HG03439 (cell line): ENCODE data around the gene SPNS2.
A peak's percentile ranks its signal among the peaks of the same experiment; 100 is the strongest.

ENCODE experiments used
- ATAC-seq: cut with Tn5 transposase; IDR thresholded peaks from one replicate; pipeline ENCODE4 v1.9.1; 2021; ENCODE audit warnings: mild to moderate bottlenecking, moderate library complexity; ENCODE audit not compliant: unreplicated experiment

SPNS2 gene, protein sequence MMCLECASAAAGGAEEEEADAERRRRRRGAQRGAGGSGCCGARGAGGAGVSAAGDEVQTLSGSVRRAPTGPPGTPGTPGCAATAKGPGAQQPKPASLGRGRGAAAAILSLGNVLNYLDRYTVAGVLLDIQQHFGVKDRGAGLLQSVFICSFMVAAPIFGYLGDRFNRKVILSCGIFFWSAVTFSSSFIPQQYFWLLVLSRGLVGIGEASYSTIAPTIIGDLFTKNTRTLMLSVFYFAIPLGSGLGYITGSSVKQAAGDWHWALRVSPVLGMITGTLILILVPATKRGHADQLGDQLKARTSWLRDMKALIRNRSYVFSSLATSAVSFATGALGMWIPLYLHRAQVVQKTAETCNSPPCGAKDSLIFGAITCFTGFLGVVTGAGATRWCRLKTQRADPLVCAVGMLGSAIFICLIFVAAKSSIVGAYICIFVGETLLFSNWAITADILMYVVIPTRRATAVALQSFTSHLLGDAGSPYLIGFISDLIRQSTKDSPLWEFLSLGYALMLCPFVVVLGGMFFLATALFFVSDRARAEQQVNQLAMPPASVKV

DNA sequence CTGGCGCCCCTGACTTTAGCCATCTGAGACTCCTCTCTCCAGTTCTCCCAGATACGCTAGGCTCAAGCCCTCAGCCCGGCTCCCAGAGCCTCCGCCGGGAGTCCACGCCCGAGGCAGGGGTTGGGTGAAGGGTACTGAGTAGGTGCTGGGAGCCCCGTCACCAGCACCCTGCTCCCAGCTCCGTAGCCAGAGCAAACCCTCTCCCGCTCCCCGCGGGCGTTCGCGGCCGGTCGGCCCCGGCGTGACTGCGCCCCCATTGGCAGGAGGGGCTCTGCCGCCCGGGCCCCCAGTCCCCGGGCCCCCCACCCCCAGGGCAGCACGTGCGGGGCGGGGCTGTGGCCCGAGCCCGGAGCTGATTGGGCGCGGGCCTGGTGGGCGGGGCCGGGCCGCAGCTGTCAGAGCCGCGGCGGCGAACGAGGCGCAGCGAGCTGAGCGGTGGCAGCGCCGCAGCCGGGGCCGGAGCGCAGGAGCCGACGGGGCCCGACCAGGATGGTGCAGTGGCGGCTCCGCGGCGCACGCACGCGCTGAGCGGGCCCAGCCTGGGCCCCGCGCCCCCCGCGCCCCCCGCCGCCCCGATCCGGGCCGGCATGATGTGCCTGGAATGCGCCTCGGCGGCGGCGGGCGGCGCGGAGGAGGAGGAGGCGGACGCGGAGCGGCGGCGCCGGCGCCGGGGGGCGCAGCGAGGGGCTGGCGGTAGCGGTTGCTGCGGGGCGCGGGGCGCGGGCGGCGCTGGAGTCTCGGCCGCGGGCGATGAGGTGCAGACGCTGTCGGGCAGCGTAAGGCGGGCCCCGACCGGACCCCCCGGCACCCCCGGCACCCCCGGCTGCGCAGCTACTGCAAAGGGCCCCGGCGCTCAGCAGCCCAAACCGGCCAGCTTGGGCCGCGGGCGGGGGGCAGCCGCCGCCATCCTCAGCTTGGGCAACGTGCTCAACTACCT, at the start of gene SPNS2:
Gene SPNS2, plus strand, starts transcription at position 421 of the 937 bp plus-strand sequence. Its CDS starts 167 bp downstream, at position 588.
- ATAC-seq = peak; percentile 57

DNA sequence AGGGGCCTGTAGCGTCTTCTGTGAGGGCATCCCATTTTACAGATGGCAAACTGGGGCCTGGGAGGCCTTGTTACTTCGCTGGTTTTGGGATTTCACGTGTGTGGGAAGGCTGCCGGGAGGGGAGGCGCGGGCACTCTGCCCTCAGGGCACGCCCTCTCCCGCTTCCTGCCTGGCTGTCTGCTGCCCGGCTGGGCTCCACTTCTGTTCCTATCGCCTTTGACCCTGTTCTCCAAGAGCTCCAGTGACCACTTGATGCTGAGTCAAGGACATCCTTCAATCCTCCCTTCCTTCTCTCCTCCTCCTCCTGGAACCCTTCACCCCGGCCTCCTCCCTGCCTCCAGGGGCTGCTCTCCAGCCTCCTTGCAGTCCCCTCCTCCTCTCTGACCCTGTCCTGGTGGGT, 48.9 kb upstream of the SPNS2 start:
- no peak for ATAC-seq

DNA sequence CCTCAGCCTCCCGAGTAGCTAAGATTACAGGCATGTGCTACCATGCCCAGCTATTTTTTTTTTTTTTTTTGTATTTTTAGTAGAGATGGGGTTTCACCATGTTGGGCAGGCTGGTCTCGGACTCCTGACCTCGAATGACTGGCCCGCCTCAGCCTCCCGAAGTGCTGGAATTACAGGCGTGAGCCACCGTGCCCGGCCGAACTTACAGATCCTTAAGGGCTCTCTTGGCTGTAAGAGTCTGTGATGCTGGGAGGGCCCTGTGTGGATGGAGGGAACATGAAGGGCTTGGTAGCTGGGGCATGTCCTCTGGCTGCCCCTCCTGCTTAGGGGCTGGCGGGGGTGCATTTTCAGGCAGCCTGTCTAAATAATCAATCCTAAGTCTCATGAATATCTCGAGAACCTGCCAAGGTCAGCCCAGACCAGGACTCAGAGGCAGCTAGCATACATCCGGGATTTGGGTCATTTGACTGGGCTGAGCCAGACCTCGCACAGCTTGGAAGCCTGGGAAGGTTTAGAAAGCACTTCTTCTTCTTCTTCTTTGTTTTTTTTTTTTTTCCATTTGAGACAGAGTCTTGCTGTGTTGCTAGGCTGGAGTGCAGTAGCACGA, 47.9 kb upstream of the SPNS2 start:
- no peak for ATAC-seq

DNA sequence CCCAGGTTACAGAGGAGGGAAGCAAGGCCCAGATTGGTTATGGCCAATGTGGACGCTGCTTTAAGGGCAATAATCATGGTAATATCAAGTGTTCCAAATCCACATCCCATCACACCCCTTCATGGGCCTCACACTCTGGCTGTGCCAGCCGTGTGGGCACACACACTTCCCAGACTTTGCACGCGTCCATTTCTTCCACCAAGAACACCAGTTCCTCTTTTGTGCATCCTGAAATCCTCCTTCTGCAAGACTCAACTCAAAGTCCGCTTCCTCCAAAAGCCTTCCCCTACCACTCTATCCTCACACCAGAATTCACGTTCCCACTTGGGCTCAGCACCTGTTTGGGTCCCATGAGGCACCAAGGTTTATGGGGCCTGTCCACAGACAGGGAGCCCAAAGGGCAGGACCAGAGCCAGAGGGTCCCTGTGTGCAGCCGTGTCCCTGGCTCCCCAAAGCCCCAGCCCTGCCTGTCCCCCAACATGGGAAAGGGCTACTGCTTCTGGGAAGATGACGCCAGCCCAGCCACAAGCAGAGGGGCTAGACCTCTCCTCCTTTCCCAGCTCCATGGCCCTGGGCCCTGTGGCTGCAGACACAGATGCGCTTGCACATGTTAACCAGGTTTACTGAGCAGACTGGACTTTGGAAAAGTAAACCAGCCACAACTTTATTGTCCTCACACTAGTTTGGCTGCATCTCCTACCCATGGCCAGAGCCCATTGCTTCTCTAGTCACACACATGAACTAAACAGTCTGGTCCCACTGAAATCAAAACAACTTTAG, 44.7 kb upstream of the SPNS2 start:
- ATAC-seq = no peak

DNA sequence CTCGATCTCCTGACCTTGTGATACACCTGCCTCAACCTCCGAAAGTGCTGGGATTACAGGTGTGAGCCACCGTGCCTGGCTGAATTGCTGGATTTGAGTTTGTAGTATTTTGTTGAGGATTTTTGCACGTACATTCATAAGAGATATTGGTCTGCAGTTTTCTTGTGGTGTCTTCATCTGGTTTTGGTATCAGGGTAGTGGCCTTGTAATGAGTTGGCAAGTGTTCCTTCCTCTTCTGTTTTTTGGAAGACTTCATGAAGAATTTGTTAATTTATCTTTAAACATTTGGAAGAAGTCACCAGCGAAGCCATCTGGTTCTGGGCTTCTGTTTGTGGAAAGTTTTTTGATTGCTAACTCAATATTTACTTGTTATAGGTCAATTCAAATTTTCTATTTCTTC, 38.0 kb upstream of the SPNS2 start:
- no peak for ATAC-seq

DNA sequence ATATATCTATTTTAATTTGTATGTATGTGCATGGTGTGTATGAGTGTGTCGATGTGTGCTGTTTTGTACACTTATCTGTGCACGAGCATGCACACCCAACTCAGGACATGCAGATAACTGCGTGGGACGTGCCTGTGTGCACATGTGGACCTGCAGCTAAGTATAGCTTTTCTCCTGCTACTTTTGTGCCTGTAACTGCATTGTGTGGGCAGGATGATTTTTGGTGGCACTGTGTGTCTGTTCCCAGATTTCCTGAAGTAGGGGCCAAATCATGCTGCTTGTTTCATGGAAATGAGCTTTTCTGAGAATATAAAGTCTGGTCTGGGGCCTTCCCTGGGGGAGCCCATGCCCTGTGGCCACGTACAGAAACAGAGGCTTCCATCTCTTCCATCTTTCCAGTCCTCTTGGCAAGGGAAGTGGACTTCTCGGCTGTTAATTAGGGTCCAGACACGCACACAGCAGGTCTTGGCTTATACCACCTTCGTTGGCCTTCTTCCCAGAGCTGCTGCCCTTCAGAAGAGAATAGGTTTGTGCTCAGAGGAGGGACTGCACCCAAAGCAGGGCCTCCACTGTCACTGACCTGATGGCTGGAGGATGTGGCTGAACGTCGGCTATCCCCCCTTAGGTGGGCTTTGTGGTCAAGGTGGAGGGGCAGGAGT, 34.7 kb upstream of the SPNS2 start:
- ATAC-seq = no peak

DNA sequence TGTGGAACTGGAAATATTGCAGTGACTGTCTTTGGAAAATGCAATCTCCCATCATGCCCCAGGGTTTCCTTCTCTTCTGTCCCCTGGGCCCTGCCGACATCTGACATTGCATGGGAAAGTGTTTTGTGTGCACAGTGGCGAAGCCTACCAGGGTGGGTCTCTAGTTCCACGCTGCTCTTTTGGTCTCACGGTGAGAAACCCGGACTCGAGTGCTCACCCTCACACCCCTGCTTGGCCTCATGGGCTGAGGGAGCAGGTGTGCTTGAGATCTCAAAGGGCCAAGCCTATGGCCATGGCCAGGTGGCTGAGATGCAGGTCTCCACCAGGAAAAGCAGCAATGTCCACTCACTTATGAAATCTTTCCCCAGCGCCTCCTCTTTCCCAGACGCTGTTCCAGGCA, 32.9 kb upstream of the SPNS2 start:
- no peak for ATAC-seq

DNA sequence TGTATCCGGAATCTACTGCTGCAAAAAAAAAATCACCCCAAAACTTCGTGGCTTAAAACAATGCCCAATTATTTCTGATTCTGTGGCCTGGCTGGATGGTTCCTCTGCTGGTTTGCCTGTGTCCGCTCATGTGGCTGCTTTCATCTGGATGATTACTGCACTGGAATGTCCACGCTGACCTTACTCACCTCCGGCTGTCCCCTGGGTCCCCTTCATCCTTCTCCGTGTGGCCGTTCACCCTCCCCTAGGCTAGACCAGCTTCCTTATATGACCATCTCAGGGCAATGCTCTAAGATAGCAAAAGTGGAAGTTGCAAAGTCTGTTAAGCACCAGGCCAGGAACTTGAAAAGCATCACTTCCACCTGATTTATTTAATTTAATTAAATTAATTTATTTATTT, 31.4 kb upstream of the SPNS2 start:
- ATAC-seq = no peak

DNA sequence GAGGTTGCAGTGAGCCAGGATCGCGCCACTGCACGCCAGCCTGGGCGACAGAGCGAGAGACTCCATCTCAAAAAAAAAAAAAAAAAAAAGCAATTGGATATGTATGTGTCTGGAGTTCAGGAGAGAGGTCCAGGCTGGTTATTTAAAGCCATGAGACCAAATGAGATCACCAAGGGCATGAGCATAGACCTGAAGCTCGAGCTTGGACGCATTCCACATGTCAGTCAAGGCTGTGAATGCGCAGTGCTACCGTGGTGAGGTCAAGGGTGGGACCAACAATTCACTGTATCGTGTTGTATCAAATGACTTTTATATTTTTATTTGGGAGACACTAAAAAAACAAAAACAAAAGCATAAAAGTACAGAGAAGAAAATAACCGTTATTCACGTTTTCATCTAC, 29.1 kb upstream of the SPNS2 start:
- ATAC-seq = no peak

DNA sequence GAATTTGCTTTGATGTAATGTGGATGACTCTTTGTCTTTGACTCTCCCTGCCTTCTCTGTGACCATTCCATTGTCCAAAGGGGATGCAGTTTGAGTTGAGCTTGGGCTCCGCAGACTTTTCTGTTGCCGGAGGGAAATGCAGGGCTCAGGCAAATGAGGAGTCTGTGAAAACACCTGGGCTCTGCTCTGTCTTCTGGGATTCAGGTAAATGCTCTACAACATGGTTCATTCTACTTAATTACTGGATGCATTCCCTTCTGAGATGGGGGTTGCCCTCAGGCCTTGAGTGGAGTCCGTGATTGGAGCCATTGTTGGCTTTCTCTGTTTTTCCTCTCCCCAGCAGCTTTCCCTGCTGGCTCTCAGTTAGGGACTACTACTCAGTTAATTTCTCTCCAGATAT, 26.4 kb upstream of the SPNS2 start:
- no peak for ATAC-seq

DNA sequence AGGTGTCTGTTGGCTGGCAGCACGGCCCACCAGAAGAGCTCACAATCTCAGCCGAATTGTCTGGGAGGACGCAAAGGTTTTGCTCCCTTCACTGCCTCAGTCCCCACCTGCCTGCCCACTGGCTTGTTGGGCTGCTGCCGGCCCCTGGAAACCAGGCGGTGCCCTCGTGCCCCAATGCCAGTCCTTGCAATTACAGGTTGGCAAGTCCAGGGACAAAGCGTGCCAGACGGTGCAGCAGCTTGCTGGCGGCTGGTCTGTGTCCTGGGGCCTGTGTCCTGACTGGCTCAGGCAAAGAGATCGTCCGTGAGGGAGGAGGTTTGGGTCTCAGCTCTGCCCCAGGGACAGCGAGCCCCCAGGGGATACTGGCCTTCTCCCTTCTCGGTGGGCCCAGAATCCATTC, 24.6 kb upstream of the SPNS2 start:
- no peak for ATAC-seq

DNA sequence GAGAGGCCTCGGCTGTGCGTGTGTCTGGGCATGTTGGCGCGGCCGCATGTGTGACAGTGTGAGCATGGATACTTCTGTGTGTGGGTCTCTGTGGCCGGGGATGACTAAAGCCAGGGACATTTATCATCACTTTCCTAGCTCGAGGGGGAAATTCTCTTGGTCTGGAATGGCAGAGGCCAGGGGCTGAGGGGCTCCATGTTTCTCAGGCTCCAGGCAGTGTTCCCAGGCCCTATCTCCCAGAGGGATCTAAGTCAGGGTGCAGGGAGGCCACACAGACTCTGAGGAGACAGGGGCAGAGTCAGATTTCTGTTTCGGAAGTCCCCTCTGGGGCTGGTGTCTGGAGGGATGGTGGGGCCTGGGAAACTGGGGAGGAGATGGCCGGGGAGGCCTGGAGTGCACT, 23.7 kb upstream of the SPNS2 start:
- no peak for ATAC-seq

DNA sequence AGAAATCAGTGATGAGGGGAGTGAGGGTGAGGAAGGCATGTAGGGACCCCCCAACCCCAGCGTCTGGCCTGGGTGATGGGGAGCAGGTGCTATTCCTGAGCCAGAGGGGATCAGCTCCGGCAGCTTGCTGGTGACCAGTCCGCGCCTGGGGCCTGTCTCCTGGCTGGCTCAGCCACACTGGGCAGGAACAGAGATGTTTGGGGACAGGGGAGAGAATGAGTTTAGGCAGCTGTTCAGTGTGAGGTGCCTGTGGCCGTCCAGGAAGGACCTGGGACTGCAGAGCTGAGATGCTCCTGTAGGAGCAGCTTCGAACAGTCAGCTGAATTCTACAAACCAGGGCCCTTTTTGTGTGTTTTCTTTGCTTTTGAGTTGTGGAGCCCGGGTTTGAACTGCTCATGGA, 23.2 kb upstream of the SPNS2 start:
- no peak for ATAC-seq

DNA sequence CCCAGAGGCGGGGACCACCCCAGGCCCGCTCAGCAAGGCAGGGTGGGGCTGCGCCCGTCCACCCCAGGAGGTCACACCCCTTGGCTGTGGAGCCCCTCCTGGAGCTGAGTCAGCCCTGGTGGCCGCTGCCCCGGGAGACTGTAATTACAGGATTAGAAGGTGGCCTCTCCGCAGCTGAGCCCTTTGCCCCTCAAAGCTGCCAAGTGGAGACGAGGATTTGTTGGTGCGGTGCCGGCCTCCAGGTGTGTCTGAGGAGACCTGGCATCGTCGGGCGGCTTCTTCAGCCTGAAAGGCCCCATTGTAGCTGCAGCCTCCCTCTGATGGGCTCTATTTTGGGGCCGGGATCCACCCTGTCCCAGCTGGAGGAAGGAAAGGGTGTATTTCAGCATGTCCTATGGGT, 22.7 kb upstream of the SPNS2 start:
- no peak for ATAC-seq

DNA sequence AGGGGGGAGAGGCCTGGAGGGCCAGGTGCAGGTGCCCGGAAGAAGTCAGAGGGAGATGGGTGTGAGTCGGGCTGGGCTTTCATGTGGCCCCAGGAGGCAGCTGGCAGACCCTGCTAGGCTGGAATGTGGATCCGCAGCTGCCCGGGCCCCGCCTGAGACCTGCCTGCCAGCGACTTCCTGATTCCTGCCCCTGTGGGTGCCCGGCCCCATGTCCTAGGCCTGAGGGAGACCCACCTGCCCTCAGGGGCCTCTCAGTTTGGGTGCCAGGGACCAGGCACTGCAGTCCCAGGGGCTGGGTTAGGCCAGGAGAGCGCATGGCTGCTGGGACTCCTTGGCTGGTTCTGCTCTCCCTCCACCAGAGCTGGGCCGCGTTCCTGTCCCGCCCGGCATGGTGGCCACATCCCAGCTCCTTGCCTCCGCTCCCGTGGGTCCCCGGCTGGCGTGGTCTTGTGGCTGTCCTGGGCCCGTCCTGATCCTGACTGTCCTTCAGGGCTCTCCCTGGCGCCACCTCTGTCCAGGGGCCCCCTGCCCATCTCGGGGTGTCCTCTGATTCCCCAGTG, 22.1 kb upstream of the SPNS2 start:
- no peak for ATAC-seq

DNA sequence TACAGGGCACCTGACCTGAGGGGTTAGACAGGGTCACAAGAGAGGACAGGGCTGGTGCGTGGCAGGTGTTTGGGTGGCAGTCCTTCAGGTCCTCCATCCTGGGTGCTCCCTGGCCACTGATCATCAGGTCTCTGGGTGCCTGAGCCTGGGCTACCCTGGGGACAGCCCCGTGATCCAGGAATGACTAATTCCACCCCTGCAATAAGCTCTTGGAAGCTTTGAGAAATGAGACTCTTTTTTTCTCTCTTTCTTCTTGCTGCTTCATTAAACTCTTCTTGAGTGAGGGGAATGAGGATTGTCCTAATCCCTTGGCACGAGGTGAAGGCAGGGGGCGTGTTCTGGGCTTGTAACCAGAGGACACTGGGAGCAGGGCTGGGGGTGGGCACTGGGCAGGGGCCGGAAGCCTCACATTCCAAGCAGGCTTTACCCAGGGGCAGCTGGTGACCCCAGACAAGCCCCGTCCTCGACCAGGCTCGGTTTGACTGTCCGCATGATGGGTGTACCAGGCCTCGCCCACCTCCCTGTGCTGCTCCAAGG, 21.4 kb upstream of the SPNS2 start:
- ATAC-seq = no peak

DNA sequence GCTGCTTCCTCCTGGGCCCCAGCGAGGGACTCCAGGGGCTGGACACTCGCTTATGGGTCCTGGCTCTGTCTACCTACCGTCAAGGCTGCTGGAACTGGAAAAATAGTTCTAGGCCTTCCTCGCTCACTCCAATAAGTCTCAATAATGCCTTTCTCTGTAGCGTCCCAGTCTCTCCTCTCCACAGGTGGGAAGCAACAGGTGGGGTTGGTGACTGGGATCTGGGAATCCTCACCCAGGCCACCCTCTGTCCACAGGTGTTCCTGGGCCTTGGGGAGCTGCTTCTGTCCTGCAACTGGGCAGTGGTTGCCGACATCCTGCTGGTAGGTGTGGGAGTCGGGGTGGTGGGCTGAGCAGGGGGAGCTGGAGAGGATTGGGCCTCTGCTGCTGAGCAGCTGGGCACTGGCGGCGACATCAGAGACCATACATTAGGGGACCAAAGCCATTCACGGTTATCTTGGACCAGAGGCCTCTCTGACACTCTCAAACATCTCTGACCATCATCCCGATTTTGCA, 20.3 kb upstream of the SPNS2 start:
- ATAC-seq = no peak

DNA sequence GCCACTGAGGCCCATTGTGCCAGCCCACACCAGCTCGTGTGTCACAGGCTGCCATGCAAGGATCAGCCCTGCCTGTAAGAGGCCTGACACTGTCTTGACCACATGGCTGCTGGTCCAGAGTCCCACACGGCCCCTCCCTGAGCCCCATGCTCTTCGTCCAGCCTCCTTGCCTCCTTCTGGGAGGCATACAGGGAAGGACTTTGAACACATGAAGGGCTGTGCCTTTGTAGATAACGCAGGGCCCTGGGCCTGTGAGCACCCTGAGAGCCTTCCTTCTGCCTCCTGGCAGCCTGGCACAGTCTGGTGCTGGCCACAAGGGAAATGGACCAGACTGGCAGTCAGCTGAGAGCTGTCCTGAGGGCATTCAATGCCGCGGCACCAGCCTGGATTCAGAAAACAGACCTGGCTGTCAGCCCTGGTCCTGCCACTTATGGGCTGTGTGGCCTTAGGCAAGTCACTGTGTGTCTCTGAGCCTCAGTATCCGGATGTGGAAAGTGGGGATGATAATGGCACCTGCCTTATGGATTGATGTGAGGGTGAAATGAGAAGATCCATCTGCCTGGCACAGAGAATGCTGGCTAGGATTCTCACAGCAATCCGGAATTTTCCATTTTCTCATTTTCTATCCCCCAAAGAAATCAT, 19.2 kb upstream of the SPNS2 start:
- ATAC-seq = no peak
